GM21390 (cell line): Measurements from ENCODE around the gene DDI2.
A peak's percentile ranks its signal among the peaks of the same experiment; 100 is the strongest.

ENCODE experiments used
- ATAC-seq: cut with Tn5 transposase; IDR thresholded peaks from one replicate; pipeline ENCODE4 v1.9.1; 2021; ENCODE audit not compliant: unreplicated experiment

DDI2 gene

DNA sequence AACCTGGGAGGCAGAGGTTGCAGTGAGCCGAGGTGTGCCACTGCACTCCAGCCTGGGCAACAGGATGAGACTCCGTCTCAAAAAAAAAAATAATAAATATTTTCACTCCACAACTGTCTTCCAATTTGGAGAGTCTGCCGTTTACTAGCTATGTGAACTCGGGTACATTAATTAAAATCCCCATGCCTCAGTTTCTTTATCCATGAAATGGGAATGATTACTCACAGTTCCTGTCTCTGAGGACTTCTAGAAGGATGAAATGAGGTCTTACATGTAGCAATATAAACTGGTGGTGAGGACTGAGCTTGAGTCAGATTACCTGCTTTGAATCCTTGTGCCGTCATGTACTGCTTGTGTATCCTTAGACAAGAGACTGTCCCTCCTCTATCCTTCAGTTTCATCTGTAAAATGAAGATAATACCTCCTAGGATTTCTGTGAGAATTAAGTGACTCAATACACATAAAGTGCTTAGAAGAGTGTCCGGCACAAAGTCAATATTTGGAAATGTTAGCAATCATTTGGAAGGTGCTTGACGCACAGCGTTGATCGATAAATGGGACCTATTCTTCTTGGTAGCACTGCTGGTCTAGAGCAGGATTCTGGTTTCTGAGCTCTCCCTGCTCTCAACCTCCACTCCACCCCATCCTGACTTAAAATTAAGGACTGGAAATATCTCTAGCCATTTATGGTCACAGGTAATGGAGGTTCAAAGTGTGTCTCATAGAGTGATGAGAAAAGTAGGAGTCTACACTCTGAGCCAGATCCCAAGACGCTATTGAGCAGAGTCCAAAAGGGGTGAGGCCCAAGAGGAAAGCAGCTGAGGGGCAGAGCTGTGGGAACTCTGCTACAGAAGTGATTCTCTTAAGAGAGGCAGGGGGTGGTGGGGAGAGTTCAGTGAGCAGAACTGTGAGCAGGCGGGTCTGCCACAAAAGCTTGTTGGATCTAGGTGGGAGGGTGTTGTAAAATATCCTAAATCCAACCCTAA, 11.6 kb upstream of the DDI2 start:
- no peak for ATAC-seq

DNA sequence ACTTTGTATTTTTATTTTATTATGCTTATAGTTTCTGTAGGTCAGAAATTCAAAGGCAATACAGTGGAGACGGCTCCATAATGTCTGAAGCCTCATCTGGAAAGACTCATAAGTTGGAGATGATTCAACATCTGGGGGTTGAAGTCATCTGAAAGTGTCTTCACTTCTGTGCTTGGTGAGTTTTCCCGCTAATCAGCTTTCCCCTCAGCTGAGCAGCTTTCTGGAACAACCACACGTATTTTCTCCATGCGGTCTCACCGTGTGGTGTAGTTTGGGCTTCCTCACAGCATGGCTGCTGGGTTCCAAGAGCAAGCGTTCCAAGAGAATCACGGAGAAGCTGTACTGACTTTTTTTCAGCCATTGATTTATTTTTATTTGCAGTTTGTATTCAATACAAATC, 7.6 kb upstream of the DDI2 start:
- ATAC-seq: no peak

DNA sequence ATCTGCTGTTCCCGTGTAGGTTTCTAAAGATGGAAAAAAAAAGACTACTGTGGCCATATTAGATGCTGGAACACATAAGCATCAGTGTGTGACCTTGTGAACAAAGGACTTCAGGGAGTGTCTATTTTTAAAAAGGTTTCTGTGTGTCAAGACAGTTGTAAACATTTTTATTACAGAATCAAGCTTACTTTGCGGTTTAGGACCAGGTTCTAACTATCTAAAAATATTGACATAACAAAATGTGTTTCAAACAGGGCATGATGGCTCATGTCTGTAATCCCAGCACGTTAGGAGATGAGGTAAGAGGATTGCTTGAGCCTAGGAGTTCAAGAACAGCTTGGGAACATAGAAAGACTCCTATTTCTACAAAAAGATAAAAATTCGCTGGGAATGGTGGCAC, 7.1 kb upstream of the DDI2 start:
- no peak for ATAC-seq

DNA sequence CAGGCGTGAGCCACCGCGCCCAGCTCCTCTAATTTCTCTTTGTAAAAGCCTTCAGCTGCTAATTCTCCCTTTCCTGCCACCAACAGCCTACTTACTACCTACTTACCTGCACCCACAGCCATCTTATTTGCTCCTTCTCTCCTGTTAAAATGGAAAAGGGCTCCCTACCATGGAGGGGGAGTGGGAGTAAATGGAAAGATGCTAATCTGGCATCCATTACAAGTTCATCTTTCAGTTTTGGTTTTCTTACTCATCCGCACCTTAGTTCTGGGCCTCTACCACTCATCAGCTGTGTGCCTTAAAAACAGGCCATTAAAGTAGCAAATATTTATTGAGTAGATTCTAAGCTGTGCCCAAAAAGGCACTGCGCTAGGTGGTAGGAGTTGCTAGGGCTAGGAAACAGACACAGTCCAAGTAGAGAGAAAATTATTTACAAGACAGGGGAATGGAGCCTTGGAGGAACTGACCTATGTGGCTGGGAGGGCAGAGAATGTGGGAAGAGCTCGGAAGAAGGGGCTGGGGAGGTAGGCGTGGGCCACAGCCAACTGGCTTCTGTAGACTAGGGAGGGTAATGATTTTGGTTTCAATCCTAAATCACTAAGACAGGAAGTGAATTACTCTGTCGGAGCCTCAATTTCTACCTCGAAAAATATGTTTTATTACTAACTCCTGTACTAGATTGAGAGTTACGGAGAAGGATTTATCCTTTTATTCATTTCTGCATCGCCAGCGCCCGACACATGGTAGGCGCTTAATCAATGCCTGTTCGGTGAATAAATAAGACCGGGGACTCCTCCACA, 685 bp upstream of the DDI2 start:
- ATAC-seq: peak; percentile 14

DNA sequence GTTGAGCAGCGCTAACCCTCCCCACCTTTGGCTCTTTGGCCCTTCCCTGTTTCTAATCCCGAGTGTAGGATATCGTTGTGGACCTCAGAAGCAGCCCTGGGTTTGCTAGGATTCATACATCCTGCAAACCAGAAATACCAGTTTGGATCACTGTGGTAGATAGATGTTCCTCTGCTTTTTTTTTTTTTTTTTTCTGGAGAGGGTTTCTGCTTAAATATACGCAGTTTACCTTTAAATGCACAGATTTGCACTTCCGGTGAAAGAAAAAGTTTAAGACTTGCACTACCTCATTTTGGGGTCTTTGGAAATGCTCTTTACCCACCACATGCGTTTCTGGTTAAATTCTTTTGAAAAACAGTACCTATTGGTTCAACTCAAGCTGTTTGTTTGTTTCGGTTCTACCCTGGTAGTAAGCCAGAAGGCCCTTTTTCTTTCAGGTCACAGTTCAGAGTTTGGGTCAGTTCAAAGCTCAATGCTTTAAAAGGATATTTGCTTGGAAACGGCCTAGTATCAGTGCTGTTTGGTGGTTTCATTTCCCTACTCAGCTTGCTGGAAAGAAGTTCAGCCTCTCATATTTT, 908 bp downstream of the DDI2 start:
- peak; percentile 42 for ATAC-seq

DNA sequence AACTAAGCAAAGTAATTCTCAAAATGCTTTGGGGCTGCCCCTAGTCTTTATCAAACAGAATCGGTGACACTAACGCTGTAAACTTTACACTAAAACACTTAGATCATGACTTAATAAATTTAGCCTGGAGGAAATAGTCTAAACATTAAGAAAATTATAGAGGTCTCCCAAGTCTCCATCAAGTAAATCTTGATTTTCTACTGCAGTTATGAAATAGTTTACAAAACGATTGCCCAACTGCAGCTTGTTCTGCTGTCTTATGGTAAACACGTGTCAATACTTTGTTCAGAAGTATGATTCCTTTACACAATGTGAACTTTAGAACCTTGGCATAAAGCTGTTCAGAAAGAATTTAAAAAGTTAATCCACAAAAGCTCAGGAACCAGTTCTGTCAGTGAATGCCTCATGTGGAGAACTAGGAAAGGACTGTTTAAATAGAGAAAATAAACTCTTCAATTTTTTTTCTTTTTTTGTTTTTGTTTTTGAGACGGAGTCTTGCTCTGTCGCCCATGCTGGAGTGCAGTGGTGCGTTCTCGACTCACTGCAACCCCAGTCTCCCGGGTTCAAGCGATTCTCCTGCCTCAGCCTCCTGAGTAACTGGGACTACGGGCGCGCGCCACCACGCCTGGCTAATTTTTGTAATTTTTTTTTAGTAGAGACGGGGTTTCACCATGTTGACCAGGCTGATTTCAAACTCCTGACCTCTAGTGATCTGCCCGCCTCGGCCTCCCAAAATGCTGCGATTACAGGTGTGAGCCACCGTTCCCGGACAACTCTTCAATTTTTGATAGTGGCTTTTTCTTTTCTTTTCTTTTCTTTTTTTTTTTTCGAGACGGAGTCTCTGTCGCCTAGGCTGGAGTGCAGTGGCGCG, 1.6 kb downstream of the DDI2 start:
- ATAC-seq: no peak

DNA sequence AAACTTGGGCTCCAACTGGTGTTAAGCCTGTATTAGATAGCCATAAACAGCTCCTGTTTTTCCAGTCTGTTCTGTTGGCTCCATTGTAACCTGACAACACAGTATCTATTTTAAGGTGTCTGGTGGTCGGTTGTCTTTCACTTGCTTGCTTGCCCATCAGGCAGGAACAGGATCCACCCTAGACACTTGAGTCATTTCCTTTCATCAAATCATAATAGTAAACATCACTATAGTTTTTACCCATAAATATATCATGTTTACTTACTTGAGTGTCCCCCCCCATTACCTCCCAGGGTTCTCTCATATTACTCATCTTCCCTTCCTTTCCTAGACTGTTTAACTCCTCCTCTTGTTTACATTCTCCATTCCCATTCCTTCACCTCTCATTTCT, 2.9 kb downstream of the DDI2 start:
- ATAC-seq: no peak

DNA sequence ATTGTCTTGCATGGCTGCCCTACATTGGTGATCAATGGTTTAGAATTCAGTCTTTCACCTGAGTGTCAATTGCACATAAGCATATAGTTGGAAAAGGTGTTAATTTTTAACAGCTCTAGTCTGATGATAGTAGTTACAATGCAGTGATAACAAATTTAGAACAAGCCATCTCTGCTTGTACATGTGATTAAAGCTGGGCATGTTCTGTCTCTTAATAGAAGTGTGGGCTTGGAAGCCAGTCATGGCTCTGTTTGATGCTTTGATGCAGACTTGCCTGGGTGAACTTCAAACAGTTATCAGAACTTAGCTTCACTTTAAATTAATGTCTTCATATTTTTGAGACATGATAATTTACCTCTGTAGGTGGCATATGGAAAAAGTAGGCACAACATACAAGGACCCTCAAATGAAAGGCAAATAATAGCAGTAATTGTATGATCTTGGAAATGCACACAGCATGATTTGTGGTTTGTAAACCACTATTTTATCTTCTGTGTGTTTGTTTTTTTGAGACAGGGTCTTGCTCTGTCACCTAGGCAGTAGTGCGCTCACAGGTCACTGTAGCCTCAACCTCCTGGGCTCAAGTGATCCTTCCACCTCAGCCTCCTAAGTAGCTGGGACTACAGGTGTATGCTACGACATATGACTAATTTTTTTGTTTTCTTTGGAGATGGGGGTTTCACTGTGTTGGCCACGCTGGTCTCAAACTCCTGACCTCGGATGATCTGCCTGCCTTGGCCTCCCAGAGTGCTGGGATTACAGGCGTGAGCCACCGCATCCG, 3.8 kb downstream of the DDI2 start:
- no peak for ATAC-seq

DNA sequence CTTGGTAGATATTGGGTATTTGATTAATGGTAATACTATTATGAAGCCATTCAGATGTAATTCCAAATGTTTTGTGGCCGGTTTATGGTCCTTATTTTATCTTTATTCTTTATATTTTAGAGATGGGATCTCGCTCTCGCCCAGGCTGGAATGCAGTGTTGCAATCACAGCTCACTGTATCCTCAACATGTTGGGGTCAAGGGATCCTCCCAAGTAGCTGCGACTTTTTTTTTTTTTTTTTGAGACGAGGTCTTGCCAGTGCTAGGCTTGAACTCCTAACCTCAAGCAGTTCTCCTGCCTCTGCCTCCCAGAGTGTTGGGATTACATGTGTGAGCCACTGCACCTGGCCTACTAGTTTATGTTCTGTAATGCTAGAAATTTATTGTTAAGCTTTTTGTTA, 4.7 kb downstream of the DDI2 start:
- no peak for ATAC-seq

DNA sequence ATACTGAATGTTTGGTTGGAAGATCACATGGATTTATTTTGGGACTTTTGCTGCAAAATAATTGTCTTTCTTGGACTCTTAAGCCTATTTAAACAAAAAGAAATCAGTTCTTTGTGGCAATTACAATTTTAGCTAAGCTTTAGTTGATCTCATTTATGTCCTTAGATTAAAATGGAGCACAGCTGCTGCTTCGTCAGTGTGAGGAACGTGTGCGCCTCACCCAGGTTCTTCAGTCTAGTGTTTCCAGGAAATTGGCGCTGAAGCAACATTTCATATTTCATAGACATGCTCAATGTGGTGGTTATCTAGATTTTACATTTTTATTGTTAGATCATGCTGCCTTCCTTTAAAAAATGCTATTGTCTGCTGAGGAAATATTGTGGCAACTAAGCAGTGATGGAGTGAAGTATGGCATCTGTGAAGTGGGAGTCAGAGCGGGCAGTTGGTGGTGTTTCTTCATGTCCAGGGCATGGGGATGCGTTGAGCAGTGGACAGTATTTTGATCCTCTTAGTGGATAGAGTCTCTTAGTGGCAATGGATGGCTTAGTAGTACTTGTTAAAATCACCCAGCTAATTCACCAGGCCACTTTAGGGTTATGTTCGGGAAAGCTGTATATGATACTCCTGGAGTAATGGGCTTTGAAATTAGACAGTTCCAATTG, 5.6 kb downstream of the DDI2 start:
- no peak for ATAC-seq

DNA sequence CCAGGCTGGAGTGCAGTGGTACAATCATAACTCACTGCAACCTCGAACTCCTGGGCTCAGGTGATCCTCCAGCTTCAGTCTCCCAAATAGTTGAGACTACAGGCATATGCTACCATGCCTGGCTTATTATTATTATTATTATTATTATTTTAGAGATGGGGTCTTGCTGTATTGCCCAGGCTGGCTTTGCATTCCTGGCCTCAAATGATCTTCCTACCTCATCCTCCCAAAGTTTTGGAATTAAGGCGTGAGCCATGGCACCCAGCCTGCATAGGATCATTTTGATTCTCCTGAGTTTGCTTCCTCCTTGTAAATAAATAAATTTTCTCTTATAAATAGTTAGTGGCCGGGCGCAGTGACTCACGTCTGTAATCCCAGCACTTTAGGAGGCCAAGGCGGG, 6.2 kb downstream of the DDI2 start:
- ATAC-seq: no peak

DNA sequence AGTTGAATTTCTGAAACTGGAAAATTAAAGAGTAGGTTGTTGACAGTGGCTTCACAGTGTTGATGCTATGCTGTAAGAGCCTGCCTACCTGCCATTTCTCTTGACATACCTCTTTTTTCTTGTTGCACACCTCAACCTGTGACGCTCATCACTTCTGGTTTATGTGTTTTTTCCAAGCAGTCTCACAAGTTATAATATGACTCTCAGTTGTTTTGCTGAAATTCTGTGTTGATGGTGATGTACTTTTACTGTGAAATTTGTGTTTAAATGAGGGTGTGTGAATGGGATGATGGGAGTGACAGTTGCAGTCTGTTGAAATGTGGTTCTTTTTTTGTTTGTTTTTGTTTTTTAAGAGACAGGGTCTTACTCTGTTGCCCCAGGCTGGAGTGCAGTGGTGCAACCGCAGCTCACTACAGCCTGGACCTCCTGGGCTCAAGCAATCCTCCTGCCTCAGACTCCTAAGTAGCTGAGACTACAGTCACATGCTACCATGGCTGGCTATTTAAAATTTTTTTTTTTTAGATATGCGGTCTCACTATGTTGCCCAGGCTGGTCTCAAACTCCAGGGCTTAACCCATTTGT, 7.0 kb downstream of the DDI2 start:
- no peak for ATAC-seq

DNA sequence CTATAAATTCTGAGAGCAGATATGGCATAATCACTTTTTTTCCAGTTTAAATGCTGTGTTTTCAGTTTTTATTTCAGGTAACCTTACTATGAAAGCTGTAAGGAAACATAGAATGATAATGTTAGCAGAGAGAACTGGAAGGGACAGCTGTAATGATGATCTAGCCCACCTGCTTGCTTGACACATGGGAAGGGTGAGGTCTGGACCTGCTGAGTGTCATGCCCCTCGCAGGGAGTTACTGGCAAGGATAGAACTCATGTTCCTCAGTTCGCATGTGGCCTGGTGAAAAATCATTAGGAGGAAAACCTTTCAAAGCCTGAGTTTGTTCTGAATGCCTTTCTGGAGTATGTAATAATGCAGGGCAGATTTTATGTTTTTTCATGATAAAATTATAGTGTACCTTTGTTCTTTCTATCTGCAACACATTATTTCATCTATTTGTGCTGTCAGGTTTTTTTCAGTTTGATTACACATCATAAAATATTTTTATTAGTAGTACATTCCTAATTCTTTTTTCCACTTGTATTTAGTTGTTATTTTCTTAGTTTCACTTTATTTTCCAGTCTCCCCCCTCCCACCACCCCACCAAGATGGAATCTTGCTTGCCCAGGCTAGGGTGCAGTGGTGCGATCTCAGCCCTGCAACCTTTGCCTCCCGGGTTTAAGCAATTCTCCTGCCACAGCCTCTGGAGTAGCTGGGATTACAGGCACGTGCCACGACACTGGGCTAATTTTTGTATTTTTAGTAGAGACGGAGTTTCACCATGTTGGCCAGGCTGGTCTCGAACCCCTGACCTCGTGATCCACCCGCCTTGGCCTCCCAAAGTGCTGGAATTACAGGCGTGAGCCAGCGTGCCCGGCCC, 8.0 kb downstream of the DDI2 start:
- no peak for ATAC-seq

DNA sequence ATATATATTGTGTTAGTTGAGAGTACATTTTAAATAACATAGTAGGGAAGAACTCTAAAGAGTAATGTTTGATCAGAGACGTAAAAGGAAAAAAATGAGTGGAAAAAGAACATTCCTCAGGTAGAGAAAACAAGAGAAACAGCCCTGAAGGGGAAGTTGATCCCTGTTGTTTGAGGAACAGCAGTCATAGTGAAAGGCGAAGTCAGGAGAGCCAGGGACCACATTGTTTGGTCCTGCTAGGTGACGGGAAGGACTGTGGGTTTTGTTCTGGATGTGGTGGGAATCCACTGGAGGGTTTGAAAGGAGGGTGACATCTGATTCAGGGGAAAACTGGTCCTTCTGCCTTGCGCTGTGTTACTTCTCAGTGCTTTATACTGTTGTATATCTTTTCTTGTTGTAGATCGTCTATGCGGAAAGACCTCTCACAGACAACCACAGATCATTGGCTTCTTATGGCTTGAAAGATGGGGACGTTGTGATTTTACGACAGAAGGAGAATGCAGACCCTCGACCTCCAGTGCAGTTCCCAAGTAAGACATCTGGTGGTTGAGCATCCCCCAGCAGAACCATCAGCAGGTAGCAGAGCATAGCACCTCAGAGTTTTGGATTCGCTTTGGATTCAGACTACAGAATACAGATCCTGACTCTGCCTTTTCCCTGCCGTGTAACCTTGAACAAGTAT, 9.2 kb downstream of the DDI2 start:
- ATAC-seq: no peak

DNA sequence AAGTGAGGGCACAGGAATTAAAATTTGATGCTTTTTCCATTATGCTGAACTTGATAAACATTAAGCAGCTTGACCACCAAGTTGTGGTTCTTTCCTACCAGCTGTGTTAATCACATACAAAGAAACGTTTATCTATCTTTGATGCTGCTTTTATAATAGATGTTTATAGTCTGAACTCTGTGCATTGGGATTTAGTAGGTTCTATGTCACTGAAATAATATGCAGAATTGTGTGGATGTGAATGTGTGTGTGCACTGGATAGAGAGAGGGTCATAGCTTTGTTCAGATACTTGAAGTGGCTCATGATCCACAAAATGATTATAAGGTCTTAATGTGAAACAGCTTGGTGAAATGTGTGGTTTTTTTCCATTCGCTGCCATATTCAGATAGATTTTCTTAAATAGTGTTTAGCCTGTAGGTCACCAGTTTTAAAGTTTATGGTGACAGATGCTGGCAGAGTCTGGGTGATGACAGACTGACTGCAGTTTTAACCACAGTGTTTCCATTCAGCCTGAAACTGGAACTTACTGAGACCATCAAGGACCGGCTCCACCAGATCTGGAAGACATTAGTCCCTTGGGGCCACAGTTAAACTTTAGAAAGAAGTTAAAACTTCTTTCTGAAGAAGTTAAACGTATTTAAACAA, 10.2 kb downstream of the DDI2 start:
- ATAC-seq: peak; percentile 87

DNA sequence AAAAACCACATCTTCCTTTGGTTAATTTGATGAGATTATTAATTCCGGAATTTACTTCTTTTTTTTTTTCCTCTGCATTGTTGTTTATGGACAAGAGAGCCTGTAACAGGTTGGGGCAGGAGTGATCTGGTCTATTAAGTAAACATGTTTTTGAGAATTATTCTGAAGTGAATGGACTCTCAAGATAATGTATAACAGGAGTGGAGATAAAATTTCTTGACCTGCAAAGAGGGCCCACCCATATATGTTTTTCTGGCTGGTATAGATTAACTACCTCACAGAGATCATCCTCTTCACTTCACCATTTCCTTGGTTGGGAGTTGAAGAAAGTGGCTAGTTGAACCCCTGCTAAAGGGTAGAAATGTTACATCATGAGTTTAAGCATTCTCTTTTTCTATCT, 10.7 kb downstream of the DDI2 start:
- ATAC-seq: peak; percentile 21

DNA sequence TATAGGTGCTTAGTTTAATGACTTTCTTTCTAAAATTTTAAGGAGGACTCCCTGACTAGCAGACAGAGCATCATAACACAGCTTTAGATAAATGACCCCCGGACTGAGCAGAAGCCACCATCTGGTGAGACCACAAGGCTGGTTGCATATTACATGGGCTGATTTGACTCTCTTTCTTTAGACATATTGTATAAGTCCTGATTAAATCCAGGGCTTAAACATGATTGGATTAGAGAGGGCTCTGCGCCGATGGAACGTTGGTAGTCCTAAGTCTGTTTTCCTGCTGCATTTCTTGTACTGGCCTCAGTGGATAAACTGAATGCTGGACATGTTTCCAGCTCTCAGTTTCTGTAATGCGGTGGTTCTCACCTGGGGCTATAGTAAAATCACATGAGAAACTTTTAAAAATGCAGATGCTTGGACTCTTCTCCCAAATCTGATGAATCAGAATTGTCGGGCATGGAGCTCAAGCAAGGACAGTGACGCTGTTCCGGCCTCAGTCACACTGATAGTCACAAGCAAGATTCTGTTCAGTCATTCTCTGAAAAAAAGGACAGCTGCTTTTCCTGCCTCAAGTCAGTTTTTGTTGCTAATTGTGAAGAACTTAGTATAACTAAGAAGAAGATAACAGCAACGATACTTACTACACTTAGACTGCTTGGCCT, 16.6 kb downstream of the DDI2 start:
- no peak for ATAC-seq
